ENCODE results near the gene CACNG6.

DNA sequence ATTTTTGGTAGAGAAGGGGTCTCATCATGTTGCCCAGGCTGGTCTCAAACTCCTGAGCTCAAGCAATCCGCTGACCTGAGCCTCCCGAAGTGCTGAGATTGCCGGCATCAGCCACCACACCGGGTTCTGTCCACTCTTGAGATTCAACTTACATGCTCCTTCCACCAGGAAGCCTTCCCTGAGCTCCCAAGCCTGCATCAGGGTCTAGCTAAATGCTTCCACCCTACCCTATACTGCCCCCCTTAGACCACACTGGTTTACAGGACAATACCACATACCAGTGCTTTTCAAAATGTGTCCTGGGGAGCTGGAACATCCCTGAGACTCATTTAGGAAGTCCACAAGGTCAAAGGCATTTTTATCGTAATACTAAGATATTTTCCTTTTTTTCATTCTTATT lies 43.8 kb upstream of the CACNG6 start:
- TF ChIP-seq, protein P1, sequence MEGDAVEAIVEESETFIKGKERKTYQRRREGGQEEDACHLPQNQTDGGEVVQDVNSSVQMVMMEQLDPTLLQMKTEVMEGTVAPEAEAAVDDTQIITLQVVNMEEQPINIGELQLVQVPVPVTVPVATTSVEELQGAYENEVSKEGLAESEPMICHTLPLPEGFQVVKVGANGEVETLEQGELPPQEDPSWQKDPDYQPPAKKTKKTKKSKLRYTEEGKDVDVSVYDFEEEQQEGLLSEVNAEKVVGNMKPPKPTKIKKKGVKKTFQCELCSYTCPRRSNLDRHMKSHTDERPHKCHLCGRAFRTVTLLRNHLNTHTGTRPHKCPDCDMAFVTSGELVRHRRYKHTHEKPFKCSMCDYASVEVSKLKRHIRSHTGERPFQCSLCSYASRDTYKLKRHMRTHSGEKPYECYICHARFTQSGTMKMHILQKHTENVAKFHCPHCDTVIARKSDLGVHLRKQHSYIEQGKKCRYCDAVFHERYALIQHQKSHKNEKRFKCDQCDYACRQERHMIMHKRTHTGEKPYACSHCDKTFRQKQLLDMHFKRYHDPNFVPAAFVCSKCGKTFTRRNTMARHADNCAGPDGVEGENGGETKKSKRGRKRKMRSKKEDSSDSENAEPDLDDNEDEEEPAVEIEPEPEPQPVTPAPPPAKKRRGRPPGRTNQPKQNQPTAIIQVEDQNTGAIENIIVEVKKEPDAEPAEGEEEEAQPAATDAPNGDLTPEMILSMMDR (optimal IDR thresholded peaks at IDR 0.05 in 1 of 3, IDR thresholded peaks at IDR 0.05 in 1 of 3, conservative IDR thresholded peaks at IDR 0.05 in 1 of 3; ENCODE audit: extremely low read depth in 1 of 3, insufficient read depth in 2 of 3, low read length in 3 of 3): no peak
- TF ChIP-seq EZH2 (IDR thresholded peaks at IDR 0.05; ENCODE audit: low read length): no peak
